Breast epithelium (tissue), 3 donors: Measurements from ENCODE around the gene MAP2K3.

Experiments used
- POLR2A ChIP-seq: fragments of 450-650 bp; IDR thresholded peaks from one replicate; pipeline ENCODE4 v1.6.1; 2016; ENCODE audit warnings: antibody characterized with exemption, mild to moderate bottlenecking, moderate library complexity
- TF ChIP-seq, protein P1 (sequence below), 3 donors: fragments of 450-650 bp; IDR thresholded peaks; one replicate each; pipeline ENCODE4 v1.5.1; 2016 to 2017; ENCODE audit warnings: antibody characterized with exemption in 3 of 3, mild to moderate bottlenecking in 3 of 3, moderate library complexity in 3 of 3

DNA sequence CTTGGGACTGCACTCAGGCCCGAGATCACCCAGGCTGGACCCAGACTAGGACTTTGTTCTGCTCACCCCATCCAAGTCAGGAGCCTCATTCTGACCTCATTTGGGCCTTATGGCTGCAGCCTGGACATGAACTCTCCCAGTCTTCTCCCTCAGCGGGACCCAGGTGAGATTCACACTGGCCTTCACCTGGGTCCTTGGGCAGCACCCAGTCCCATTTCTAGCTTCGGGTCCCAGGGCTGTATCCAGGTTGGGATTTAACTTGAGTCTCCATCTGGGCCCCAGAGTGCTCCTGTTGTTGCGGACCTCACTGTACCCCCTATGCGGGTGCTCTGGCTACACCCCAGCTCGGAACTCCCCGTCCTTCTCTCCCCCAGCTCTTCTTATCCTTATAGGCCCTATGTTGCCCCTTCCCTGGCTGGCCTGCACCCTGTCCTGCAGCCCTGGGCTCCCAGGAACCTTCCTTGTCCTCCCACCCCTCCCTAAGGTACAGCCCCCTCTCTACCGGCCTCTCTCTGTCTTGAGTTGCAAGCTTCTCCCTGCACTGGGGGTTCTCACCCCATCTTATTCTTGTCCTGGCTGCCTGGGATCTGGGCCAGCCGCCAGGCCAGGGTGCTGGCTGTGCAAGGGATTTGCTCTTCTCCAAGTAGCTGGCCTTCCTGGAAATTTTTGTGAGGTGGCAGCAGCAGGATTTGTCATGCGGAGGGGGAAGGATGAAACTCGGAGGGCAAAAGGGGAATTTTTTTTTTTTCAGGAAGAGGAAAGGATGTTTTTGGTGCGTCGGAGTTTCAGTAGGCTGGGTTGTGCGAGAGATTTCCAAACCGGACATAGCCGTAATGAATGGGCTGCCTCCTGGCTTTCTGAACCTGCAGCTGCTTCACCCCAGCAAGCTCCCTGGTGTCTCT is 904 bp downstream of the MAP2K3 start:
- no peak for TF ChIP-seq POLR2A
- TF ChIP-seq, protein P1, sequence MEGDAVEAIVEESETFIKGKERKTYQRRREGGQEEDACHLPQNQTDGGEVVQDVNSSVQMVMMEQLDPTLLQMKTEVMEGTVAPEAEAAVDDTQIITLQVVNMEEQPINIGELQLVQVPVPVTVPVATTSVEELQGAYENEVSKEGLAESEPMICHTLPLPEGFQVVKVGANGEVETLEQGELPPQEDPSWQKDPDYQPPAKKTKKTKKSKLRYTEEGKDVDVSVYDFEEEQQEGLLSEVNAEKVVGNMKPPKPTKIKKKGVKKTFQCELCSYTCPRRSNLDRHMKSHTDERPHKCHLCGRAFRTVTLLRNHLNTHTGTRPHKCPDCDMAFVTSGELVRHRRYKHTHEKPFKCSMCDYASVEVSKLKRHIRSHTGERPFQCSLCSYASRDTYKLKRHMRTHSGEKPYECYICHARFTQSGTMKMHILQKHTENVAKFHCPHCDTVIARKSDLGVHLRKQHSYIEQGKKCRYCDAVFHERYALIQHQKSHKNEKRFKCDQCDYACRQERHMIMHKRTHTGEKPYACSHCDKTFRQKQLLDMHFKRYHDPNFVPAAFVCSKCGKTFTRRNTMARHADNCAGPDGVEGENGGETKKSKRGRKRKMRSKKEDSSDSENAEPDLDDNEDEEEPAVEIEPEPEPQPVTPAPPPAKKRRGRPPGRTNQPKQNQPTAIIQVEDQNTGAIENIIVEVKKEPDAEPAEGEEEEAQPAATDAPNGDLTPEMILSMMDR (IDR thresholded peaks at IDR 0.05) = no peak
